ENCODE data around the gene VAX1. TPM values are rescaled to one million over a fixed set of nuclear protein-coding genes. Genes with fewer than 3 reads are reported as not detected.

VAX1 gene
- total and polyA plus RNA-seq, 2 donors (not counting 1 experiment from before 2014, with no cell fraction given) = not detected

- no peak overlapping the region for H3K27ac ChIP-seq (ENCODE audit: low read length in 2 of 2)
- H2AFZ ChIP-seq (ENCODE audit: insufficient read depth, low read depth, low read length, poor library complexity, severe bottlenecking) = peak overlapping the region; percentile 84
- H3K4me3 ChIP-seq (ENCODE audit: control extremely low read depth in 1 of 5, extremely low read depth in 1 of 5, insufficient read depth in 1 of 5, low read depth in 2 of 5, low read length in 4 of 5) = peak overlapping the region; percentile 25 to 69 (median 48)
- Mint-ChIP-seq H3K4me3 (peak overlapping the region; percentile 91), H3K4me1 (peaks cover 16% of the 10 kb centered on the region), H3K27me3 (peaks cover 48% of the 10 kb centered on the region), H3K9me3 (ENCODE audit: insufficient read depth) (no peaks in the 10 kb centered on the region), H3K27ac (peak overlapping the region; percentile 32)
- H3K27me3 ChIP-seq (replicated peaks in 1 of 4; ENCODE audit: control extremely low read depth in 1 of 4, control insufficient read depth in 3 of 4, insufficient read depth in 4 of 4, low read length in 3 of 4) = peaks cover 0 to 39% (median 21%) of the 10 kb centered on the region in 4 experiments
- DNase-seq (no peak), ATAC-seq (ENCODE audit: low read depth) (peak; percentile 44)
- peak overlapping the region; percentile 78 for H3K4me2 ChIP-seq (replicated peaks; ENCODE audit: low read depth, low read length, poor library complexity, severe bottlenecking)
- H3K9ac ChIP-seq (ENCODE audit: low read length) = peak overlapping the region; percentile 68
- no peaks in the 10 kb centered on the region for H3K79me2 ChIP-seq (ENCODE audit: control insufficient read depth, insufficient read depth, low read length)
- POLR2A ChIA-PET = no interaction called here
- no peaks in the 10 kb centered on the region for H4K20me1 ChIP-seq (ENCODE audit: control insufficient read depth, insufficient read depth, low read length, poor library complexity, severe bottlenecking)
- CTCF ChIA-PET = interaction anchor here (0.7 to 6.2 kb wide), 23 partner anchors 9 to 493 kb away, joined by 3 to 158 read pairs (median 5); no protein-coding TSS in a partner anchor
- peaks cover 17 to 20% of the 10 kb centered on the region in 2 donors for H3K4me1 ChIP-seq (ENCODE audit: control insufficient read depth in 2 of 2, insufficient read depth in 2 of 2, low read length in 2 of 2)
- H3K9me3 ChIP-seq (ENCODE audit: control extremely low read depth in 1 of 3, control insufficient read depth in 2 of 3, insufficient read depth in 1 of 3, low read length in 2 of 3) = peaks cover 0 to 9% (median 1%) of the 10 kb centered on the region in 3 donors
- TF ChIP-seq, protein P1, sequence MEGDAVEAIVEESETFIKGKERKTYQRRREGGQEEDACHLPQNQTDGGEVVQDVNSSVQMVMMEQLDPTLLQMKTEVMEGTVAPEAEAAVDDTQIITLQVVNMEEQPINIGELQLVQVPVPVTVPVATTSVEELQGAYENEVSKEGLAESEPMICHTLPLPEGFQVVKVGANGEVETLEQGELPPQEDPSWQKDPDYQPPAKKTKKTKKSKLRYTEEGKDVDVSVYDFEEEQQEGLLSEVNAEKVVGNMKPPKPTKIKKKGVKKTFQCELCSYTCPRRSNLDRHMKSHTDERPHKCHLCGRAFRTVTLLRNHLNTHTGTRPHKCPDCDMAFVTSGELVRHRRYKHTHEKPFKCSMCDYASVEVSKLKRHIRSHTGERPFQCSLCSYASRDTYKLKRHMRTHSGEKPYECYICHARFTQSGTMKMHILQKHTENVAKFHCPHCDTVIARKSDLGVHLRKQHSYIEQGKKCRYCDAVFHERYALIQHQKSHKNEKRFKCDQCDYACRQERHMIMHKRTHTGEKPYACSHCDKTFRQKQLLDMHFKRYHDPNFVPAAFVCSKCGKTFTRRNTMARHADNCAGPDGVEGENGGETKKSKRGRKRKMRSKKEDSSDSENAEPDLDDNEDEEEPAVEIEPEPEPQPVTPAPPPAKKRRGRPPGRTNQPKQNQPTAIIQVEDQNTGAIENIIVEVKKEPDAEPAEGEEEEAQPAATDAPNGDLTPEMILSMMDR (IDR thresholded peaks at IDR 0.05) = peak; percentile 34
- TF ChIP-seq EZH2 (IDR thresholded peaks at IDR 0.05; ENCODE audit: borderline replicate concordance, insufficient read depth, low read depth, low read length, poor library complexity, severe bottlenecking) = no peak
- 2% methylated on average over 44 of the region's 46 CpGs for WGBS (ENCODE audit: insufficient coverage)
- intact Hi-C loops (cut with micrococcal nuclease) = loop anchor here (1.0 to 2.0 kb wide), 2 partner anchors 378 to 387 kb away; no protein-coding TSS in a partner anchor
- no peaks in the 10 kb centered on the region for H3K36me3 ChIP-seq (replicated peaks in 1 of 2; ENCODE audit: control extremely low read depth in 1 of 2, control insufficient read depth in 1 of 2, extremely low read depth in 1 of 2, insufficient read depth in 2 of 2, low read length in 1 of 2)
Observed at GRCh38 chr10:117175215-117175900, 37.3 kb upstream of the VAX1 start.
